Sigmoid colon (tissue), 7 donors: Measurements from ENCODE around the gene IPPK. TPM values are rescaled to one million over a fixed set of nuclear protein-coding genes. Genes with fewer than 3 reads are reported as not detected.

Experiments used
- DNase-seq: peaks from one replicate; pipeline ENCODE4 v3.0.0-alpha.2; 2019
- H3K27ac ChIP-seq, 4 donors: fragments of 200-600 bp; sonication (generic); one replicate each; pipeline ENCODE4 v1.5.1; 2016 to 2019; ENCODE audit warnings: mild to moderate bottlenecking in 1 of 4
- H3K27me3 ChIP-seq, 3 donors: fragments of 200-600 bp; sonication (generic); one replicate each; pipeline ENCODE4 v1.5.1; 2019; ENCODE audit warnings: mild to moderate bottlenecking in 1 of 3
- H3K36me3 ChIP-seq, 4 donors: fragments of 200-600 bp; sonication (generic); one replicate each; pipeline ENCODE4 v1.5.1; 2016 to 2019
- H3K4me1 ChIP-seq, 4 donors: fragments of 200-600 bp; sonication (generic); one replicate each; pipeline ENCODE4 v1.5.1; 2017 to 2019
- H3K4me3 ChIP-seq, 4 donors: fragments of 200-600 bp; sonication (generic); one replicate each; pipeline ENCODE4 v1.5.1; 2017 to 2019; ENCODE audit warnings: mild to moderate bottlenecking in 2 of 4, moderate library complexity in 1 of 4
- H3K9me3 ChIP-seq, 4 donors: fragments of 200-600 bp in 3 of 4; sonication (generic) in 3 of 4; one replicate each; pipeline versions ENCODE4 v1.5.1 to v1.6.1; 2013 to 2019
- EP300 ChIP-seq, 4 donors: sonication (generic); formaldehyde crosslinking; IDR thresholded peaks; one replicate each; pipeline ENCODE4 v1.6.1; 2017; ENCODE audit warnings: antibody characterized with exemption in 4 of 4
- POLR2A ChIP-seq, 2 donors: fragments of 450-650 bp; IDR thresholded peaks; one replicate each; pipeline ENCODE4 v1.6.1; 2016; ENCODE audit warnings: antibody characterized with exemption in 2 of 2, mild to moderate bottlenecking in 2 of 2, moderate library complexity in 2 of 2
- POLR2AphosphoS5 ChIP-seq, 4 donors: sonication (generic); formaldehyde crosslinking; IDR thresholded peaks; one replicate each; pipeline ENCODE4 v1.6.1; 2017; ENCODE audit warnings: antibody characterized with exemption in 4 of 4
- WGBS, 2 donors: extraction: QIAGEN DNeasy Blood & Tissue Kit; methylation state at CpG; one replicate each; pipeline ENCODE4 v1.1.7; 2013; 5-methylcytosine and 5-hydroxymethylcytosine counted together
- intact Hi-C: fragments of 100-400 bp; cut with DNase I; formaldehyde crosslinking; loops from one replicate; pipeline ENCODE4 v1.15.1; 2023
- polyA plus RNA-seq, 3 donors: library from polyadenylated mRNA; stranded (reverse); fragments of 200-250 nt; gene quantifications; one replicate each; pipeline ENCODE4 v1.2.3, GENCODE V29; 2013
- total RNA-seq, 4 donors: library from RNA; depleted of rRNA; stranded (reverse); fragments of >200 nt; gene quantifications; one replicate each; pipeline ENCODE4 v1.1.0, GENCODE V29; 2016
- TF ChIP-seq, protein P1 (sequence below), 4 experiments: fragments of 450-650 bp in 3 of 4; fragments of 200-600 bp in 1 of 4; IDR thresholded peaks; one replicate each; pipeline ENCODE4 v1.5.1; 2016 to 2019; ENCODE audit warnings: antibody characterized with exemption in 4 of 4, mild to moderate bottlenecking in 3 of 4, moderate library complexity in 2 of 4
- donor health status: healthy with polysubstance abuse.
- donor health status: Bipolar disorder and iron deficiency.
- donor health status: healthy.

The IPPK gene
- total and polyA plus RNA-seq, 7 donors, result 3.6 to 12.5 (median 6.4) TPM

- no peak overlapping the region for H3K4me3 ChIP-seq
- no peaks in the 10 kb centered on the region for H3K27me3 ChIP-seq
- H3K36me3 ChIP-seq, result peaks cover 0 to 4% (median 2%) of the 10 kb centered on the region in 4 donors
- 57 to 70% methylated on average over 4 of the region's 4 CpGs for whole genome bisulfite sequencing, 2 donors
- no peak for TF ChIP-seq POLR2AphosphoS5 (IDR thresholded peaks at IDR 0.05)
- TF ChIP-seq, protein P1, sequence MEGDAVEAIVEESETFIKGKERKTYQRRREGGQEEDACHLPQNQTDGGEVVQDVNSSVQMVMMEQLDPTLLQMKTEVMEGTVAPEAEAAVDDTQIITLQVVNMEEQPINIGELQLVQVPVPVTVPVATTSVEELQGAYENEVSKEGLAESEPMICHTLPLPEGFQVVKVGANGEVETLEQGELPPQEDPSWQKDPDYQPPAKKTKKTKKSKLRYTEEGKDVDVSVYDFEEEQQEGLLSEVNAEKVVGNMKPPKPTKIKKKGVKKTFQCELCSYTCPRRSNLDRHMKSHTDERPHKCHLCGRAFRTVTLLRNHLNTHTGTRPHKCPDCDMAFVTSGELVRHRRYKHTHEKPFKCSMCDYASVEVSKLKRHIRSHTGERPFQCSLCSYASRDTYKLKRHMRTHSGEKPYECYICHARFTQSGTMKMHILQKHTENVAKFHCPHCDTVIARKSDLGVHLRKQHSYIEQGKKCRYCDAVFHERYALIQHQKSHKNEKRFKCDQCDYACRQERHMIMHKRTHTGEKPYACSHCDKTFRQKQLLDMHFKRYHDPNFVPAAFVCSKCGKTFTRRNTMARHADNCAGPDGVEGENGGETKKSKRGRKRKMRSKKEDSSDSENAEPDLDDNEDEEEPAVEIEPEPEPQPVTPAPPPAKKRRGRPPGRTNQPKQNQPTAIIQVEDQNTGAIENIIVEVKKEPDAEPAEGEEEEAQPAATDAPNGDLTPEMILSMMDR (IDR thresholded peaks at IDR 0.05), result no peak
- no peaks in the 10 kb centered on the region for H3K9me3 ChIP-seq
- DNase-seq, result no peak
- intact Hi-C loops, result loop anchor here (5.0 kb wide), 1 partner anchor 120 kb away; no protein-coding TSS in a partner anchor
- H3K4me1 ChIP-seq, result peaks cover 0 to 43% (median 32%) of the 10 kb centered on the region in 4 donors
- H3K27ac ChIP-seq, result peak overlapping the region; percentile 3 to 72 (median 69)
Observed at GRCh38 chr9:92607773-92608172, 62.2 kb downstream of the IPPK start.

GRCh38 chr9:92607088-92607487 is 62.8 kb downstream of the IPPK start:
- DNase-seq, result no peak
- TF ChIP-seq EP300 (IDR thresholded peaks at IDR 0.05) (no peak), POLR2A (IDR thresholded peaks at IDR 0.05) (no peak), POLR2AphosphoS5 (IDR thresholded peaks at IDR 0.05) (peak in 1 of 4 donors; percentile 12)
- TF ChIP-seq, protein P1 (IDR thresholded peaks at IDR 0.05), result peak in 1 of 4 experiments; percentile 20
- Histone ChIP-seq H3K36me3 (peaks cover 0 to 4% (median 0%) of the 10 kb centered on the region in 4 donors), H3K4me3 (no peak overlapping the region), H3K9me3 (no peaks in the 10 kb centered on the region), H3K4me1 (peaks cover 0 to 43% (median 32%) of the 10 kb centered on the region in 4 donors), H3K27ac (peak overlapping the region; percentile 3 to 72 (median 69)), H3K27me3 (no peaks in the 10 kb centered on the region)
- 10 to 32% methylated on average over 2 of the region's 2 CpGs for WGBS, 2 donors
- intact Hi-C loops, result loop anchor here (5.0 kb wide), 1 partner anchor 120 kb away; no protein-coding TSS in a partner anchor

GRCh38 chr9:92605224-92605623 is 64.7 kb downstream of the IPPK start:
- intact Hi-C loops, result loop anchor here (5.0 kb wide), 1 partner anchor 118 kb away; no protein-coding TSS in a partner anchor
- H3K27me3 ChIP-seq, result no peaks in the 10 kb centered on the region
- no peak for TF ChIP-seq POLR2AphosphoS5 (IDR thresholded peaks at IDR 0.05)
- no peak for TF ChIP-seq EP300 (IDR thresholded peaks at IDR 0.05)
- no peak overlapping the region for H3K27ac ChIP-seq
- WGBS, 2 donors, result 94 to 95% methylated on average over 5 of the region's 5 CpGs
- peaks cover 0 to 49% (median 44%) of the 10 kb centered on the region in 4 donors for H3K4me1 ChIP-seq
- H3K36me3 ChIP-seq, result no peaks in the 10 kb centered on the region
- DNase-seq, result no peak
- no peaks in the 10 kb centered on the region for H3K9me3 ChIP-seq
- H3K4me3 ChIP-seq, result no peak overlapping the region

GRCh38 chr9:92603990-92604389 is 65.9 kb downstream of the IPPK start:
- H3K4me1 ChIP-seq, result peaks cover 0 to 51% (median 48%) of the 10 kb centered on the region in 4 donors
- no peak for DNase-seq
- TF ChIP-seq EP300 (IDR thresholded peaks at IDR 0.05) (no peak), POLR2AphosphoS5 (IDR thresholded peaks at IDR 0.05) (no peak), POLR2A (IDR thresholded peaks at IDR 0.05) (no peak)
- TF ChIP-seq, protein P1 (IDR thresholded peaks at IDR 0.05), result no peak
- no peak overlapping the region for H3K4me3 ChIP-seq
- intact Hi-C loops, result no loop called here
- 95 to 96% methylated on average over 5 of the region's 5 CpGs for WGBS, 2 donors
- H3K9me3 ChIP-seq, result no peaks in the 10 kb centered on the region
- no peak overlapping the region for H3K27ac ChIP-seq
- H3K36me3 ChIP-seq, result no peaks in the 10 kb centered on the region
- no peaks in the 10 kb centered on the region for H3K27me3 ChIP-seq

GRCh38 chr9:92603100-92603499 is 66.8 kb downstream of the IPPK start:
- intact Hi-C loops, result no loop called here
- no peaks in the 10 kb centered on the region for H3K36me3 ChIP-seq
- peaks cover 0 to 46% (median 41%) of the 10 kb centered on the region in 4 donors for H3K4me1 ChIP-seq
- H3K9me3 ChIP-seq, result no peaks in the 10 kb centered on the region
- no peaks in the 10 kb centered on the region for H3K27me3 ChIP-seq
- H3K4me3 ChIP-seq, result no peak overlapping the region
- no peak overlapping the region for H3K27ac ChIP-seq
- no peak for DNase-seq
- 81 to 89% methylated on average over 5 of the region's 5 CpGs for WGBS, 2 donors
- TF ChIP-seq POLR2A (IDR thresholded peaks at IDR 0.05) (no peak), EP300 (IDR thresholded peaks at IDR 0.05) (no peak), POLR2AphosphoS5 (IDR thresholded peaks at IDR 0.05) (no peak)
- TF ChIP-seq, protein P1 (IDR thresholded peaks at IDR 0.05), result no peak
